ENCODE results near the gene PAPPA2. TPM values are rescaled to one million over a fixed set of nuclear protein-coding genes. Genes with fewer than 3 reads are reported as not detected.

The PAPPA2 gene
- total RNA-seq, 1 donor from 2014 or later: not detected

DNA sequence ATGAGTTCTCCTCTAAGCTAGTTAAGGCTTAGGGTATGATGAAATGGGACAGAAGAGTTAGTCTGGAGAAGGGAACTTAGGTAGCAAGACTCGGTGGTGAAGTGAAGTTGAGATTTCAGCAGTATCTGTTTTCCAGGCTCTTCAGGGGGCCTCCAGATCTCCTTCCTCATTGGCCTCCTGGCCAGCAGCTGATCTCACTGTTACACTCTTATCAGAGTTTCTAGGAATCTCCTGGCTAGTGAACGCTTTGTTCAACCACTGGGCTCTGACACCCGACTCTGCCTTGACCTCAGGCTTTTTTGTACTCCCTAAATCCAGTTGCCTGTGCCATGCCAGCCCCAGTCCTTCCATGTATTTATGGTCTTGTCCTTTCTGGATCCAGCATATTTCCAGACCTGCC, 390.5 kb downstream of the PAPPA2 start:
- DNase-seq (no peak), ATAC-seq (ENCODE audit: low read depth) (no peak)
- H3K27ac Mint-ChIP-seq: no peak overlapping the region
- POLR2A ChIA-PET: interaction anchor here (0.5 kb wide), 1 partner anchor 1742 kb away, joined by 4 read pairs; no protein-coding TSS in a partner anchor
- CTCF ChIA-PET: no interaction called here
- no peaks in the 10 kb centered on the region for H3K9me3 Mint-ChIP-seq
- H3K4me3 Mint-ChIP-seq: no peak overlapping the region
- H3K36me3 Mint-ChIP-seq (ENCODE audit: low read depth): no peaks in the 10 kb centered on the region
- H3K27me3 Mint-ChIP-seq: no peaks in the 10 kb centered on the region
- H3K4me1 Mint-ChIP-seq: no peaks in the 10 kb centered on the region
- intact Hi-C loops (cut with micrococcal nuclease): no loop called here
- TF ChIP-seq, protein P1, sequence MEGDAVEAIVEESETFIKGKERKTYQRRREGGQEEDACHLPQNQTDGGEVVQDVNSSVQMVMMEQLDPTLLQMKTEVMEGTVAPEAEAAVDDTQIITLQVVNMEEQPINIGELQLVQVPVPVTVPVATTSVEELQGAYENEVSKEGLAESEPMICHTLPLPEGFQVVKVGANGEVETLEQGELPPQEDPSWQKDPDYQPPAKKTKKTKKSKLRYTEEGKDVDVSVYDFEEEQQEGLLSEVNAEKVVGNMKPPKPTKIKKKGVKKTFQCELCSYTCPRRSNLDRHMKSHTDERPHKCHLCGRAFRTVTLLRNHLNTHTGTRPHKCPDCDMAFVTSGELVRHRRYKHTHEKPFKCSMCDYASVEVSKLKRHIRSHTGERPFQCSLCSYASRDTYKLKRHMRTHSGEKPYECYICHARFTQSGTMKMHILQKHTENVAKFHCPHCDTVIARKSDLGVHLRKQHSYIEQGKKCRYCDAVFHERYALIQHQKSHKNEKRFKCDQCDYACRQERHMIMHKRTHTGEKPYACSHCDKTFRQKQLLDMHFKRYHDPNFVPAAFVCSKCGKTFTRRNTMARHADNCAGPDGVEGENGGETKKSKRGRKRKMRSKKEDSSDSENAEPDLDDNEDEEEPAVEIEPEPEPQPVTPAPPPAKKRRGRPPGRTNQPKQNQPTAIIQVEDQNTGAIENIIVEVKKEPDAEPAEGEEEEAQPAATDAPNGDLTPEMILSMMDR (IDR thresholded peaks at IDR 0.05): no peak

DNA sequence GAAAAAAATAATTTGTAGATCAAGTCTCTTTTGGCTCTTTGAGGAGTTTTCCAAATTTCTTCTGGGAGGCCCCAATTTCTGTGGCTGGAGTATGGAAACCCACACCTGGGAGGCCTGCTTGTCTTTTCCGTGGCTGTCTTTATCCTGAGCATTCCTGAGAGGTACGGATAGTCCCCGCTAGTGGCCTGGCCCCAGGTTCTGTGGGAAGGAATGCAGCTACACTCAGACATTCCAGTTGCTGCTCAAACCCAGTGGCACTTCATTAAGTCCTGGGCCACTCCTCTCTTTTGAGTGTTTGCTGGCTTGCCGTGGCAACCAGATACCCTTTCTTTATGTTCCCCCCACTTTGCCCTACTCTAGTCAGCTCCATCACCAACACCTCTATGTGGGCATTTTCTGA, 391.1 kb downstream of the PAPPA2 start:
- ChIA-PET CTCF (no interaction called here), POLR2A (no interaction called here)
- ATAC-seq (ENCODE audit: low read depth) (no peak), DNase-seq (no peak)
- no peaks in the 10 kb centered on the region for H3K4me1 Mint-ChIP-seq
- TF ChIP-seq, protein P1 (IDR thresholded peaks at IDR 0.05): no peak
- no peak overlapping the region for H3K4me3 Mint-ChIP-seq
- H3K27me3 Mint-ChIP-seq: peaks cover 1% of the 10 kb centered on the region
- no peaks in the 10 kb centered on the region for H3K36me3 Mint-ChIP-seq (ENCODE audit: low read depth)
- intact Hi-C loops (cut with micrococcal nuclease): no loop called here
- H3K9me3 Mint-ChIP-seq: no peaks in the 10 kb centered on the region
- H3K27ac Mint-ChIP-seq: no peak overlapping the region

DNA sequence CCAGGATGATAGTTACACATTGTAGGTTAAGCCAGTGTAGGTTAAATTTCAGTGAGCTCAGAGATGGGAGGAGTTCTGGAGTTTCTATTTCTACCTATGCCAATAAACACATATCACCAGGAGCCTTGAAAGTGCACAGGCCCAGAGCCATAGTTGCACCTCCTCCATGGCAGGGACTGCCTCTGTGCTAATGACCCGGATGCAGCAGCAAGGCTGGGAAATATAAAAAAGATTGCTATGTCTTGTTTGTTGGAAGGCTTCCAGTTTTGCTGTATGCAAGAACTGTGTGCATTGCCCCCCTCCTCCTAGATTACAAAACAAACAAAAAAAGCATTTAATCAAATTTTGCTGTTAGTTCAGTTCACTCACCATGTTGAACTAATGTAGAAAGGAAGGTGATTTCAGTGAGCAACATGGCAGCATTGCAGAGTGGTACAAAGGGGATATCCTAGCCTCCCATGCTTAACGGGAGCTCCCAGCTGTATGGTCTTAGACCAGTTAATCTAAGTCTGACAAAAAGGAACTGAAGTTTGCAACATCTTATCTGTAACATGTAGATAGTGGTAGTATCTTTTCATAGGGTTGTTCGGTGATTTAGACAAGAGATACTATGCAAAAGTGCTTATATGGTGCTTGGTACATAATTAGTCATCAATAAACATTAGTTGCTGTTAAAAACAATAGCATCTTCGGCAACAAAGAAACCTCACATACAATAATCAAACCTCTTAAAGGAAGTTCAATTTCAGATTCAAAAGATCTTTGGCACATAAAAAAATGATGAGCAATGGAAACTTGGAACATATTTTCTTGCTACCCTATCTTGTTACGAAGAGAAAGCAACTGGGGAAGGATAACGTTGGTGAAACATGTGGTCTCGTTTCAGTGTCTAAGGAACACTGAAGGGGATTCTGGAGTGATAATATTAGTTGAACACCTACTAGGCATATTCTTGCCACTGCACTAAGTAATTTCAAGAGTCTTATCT, 392.1 kb downstream of the PAPPA2 start:
- no peak overlapping the region for H3K27ac Mint-ChIP-seq
- POLR2A ChIA-PET: no interaction called here
- H3K27me3 Mint-ChIP-seq: peaks cover 2% of the 10 kb centered on the region
- ATAC-seq (ENCODE audit: low read depth) (no peak), DNase-seq (no peak)
- no peaks in the 10 kb centered on the region for H3K36me3 Mint-ChIP-seq (ENCODE audit: low read depth)
- TF ChIP-seq, protein P1 (IDR thresholded peaks at IDR 0.05): no peak
- CTCF ChIA-PET: no interaction called here
- no peaks in the 10 kb centered on the region for H3K9me3 Mint-ChIP-seq
- no peaks in the 10 kb centered on the region for H3K4me1 Mint-ChIP-seq
- no peak overlapping the region for H3K4me3 Mint-ChIP-seq
- intact Hi-C loops (cut with micrococcal nuclease): no loop called here

DNA sequence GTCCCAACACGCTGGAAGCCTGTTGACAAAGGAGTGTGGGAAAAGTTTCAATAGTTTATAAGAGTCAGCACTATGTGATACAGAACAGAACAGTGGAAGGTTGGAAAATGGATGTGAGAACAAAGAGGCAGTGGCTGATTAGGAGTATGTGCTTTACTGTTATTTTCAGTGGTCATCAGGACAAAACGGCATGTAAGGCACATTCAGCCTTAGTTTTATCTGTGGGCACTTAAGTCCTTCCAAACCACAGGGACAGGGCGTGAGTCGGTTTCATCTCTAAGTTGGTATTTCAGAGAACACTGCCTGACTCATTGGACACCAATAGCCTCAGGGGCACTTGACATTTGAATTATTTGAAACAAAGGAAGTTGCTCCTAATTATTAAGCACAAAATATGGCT, 394.7 kb downstream of the PAPPA2 start:
- Mint-ChIP-seq H3K9me3 (no peaks in the 10 kb centered on the region), H3K4me1 (no peaks in the 10 kb centered on the region), H3K36me3 (ENCODE audit: low read depth) (no peaks in the 10 kb centered on the region), H3K4me3 (no peak overlapping the region), H3K27ac (no peak overlapping the region), H3K27me3 (peaks cover 2% of the 10 kb centered on the region)
- TF ChIP-seq, protein P1 (IDR thresholded peaks at IDR 0.05): no peak
- ATAC-seq (ENCODE audit: low read depth) (no peak), DNase-seq (no peak)
- ChIA-PET CTCF (no interaction called here), POLR2A (no interaction called here)
- intact Hi-C loops (cut with micrococcal nuclease): no loop called here

DNA sequence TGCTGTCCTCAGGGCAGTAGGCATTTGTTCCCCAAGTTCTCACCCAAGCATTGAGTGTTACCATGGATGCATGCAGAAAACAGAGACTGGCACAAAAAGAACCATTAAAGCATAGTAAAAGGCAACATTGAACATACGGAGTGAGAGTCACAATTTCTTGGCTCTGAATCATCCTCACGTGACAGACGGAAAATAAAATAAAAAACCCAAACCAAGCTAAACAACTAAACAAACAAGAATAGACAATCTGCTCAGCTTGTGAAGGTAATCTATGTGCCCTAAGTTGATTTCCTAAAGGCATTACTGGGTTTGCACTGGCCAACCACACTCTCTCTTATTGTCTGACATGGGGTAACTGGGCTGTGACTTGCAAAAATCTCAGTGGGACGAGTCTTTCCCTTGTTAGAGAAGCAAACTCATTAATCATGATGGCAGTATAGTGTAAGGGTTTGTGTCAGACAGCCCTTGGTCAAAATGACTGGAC, 395.5 kb downstream of the PAPPA2 start:
- POLR2A ChIA-PET: no interaction called here
- peaks cover 2% of the 10 kb centered on the region for H3K27me3 Mint-ChIP-seq
- no peaks in the 10 kb centered on the region for H3K4me1 Mint-ChIP-seq
- CTCF ChIA-PET: no interaction called here
- H3K36me3 Mint-ChIP-seq (ENCODE audit: low read depth): no peaks in the 10 kb centered on the region
- no peaks in the 10 kb centered on the region for H3K9me3 Mint-ChIP-seq
- no peak for ATAC-seq (ENCODE audit: low read depth)
- no peak overlapping the region for H3K4me3 Mint-ChIP-seq
- H3K27ac Mint-ChIP-seq: no peak overlapping the region
- DNase-seq: no peak
- TF ChIP-seq, protein P1 (IDR thresholded peaks at IDR 0.05): no peak
- intact Hi-C loops (cut with micrococcal nuclease): no loop called here
